Measurements from ENCODE around the gene COX20.
"Not testable (repeated sequence)": the region's sequence is repeated elsewhere in the genome, so short reads cannot be mapped to it uniquely, and the experiment has no call there.

COX20 gene, protein sequence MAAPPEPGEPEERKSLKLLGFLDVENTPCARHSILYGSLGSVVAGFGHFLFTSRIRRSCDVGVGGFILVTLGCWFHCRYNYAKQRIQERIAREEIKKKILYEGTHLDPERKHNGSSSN

DNA sequence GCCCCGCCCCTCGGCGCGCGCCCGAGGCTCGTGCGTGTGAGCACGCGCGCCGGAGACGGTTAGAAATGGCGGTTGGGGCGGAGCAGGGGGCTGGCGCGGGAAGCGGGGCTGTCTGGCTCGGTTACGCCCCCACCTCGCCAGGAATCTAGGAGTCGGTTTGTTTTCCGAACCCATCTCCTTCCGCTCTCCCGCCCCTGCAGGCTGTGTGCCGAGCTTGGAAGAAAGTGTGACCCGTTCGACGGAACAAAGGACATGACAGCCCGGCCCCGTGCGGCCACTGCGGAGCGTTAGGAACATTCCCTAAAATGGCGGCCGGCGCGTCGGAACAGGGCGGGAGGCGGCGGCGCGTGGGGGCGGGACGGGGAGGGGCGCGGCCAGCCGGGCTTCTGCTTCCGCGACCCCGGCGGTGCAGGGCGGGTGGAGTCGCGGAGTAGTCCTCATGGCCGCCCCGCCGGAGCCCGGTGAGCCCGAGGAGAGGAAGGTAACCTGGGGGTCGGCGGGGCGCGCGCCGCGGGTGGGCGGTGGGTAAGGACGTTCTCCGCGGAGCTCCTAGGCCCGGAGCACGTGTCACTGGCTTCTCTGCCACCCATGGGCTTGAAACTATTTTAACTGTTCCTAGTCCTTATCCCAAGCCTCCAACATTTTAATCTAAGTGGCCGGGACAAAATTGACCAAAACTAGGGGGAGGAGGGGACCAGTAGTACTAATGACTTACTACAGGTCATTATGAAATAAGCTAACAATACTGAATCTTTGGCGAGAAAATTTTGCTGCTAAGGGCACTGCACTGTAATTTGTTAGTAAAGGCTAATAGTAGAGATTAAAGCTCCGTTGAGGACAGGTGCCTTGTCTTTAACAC lies at the start of gene COX20:
TSS of gene COX20 (plus strand) at position 383 of the 859 bp plus-strand sequence. CDS start at position 440, 57 bp downstream.
- FAIRE-seq = no peak

DNA sequence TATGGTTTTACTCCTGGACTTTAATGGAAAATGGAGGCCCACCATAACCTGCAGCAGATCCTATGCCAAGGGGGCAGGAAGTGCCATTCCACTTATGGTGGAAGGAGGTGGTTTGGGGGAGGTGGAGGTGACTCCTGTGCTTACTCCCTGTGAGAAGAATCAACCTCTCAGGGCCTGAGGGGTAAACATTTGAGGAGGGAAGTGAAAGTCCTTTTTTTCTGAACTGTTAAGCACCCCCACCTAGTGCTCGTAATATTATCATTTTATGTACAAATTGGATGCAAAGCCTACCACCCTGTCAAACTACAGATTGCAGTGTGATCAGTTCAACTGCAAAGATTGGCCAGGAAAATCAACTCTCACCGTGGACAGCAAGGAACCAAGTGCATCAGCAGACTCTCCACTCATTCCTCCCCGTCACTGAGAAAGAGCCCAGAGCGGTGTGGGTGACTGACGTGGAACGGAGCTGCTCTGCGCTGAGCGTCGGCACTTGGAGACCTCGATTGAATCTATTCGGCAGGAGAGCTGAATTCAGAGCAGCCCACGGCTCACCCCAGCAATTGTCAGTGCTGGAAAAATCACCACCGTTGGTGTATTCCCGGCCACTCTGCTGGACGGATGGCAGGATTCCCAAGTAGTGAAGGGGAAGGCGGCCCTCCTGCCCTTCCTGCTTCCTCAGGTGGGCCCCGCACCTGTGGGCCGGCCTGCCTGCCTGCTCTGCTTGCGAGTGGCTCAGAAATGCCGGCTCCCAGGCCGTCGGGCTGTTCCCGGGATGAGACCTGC lies 46.8 kb upstream of the COX20 start:
- no peak for FAIRE-seq

DNA sequence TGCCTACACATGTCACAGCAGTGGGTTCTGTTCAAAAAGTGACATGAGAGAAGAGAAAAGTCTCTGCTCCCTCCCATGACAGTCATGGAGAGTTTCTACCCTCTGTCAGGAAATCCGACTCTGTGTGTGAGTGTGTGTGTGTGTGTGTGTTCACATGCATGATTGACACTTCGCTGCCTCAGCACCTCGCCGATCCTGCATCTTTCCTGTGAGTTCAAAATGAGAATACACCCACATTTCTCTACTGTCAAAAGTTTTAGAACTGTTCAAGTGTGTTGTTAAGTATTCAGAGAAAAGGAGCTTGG lies 46.2 kb upstream of the COX20 start:
- FAIRE-seq = no peak

DNA sequence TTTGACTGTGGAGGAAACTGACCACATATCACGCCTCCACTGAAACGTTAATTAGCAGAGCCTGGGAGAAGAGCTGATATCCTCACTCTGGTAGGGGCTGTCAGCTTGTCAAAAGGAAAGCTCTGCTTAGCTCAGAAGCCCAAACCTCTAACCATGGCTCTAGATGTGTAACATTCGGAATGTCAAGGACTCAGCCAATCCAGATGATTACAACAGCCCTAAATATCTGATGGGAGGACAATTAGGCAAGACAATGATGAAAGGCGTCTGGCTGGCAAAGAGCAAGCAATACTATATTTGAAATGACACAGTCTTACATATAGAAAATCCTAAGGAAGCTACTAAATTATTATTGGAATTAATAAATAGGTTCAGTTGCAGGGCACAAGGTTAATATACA lies 45.7 kb upstream of the COX20 start:
- FAIRE-seq = no peak

DNA sequence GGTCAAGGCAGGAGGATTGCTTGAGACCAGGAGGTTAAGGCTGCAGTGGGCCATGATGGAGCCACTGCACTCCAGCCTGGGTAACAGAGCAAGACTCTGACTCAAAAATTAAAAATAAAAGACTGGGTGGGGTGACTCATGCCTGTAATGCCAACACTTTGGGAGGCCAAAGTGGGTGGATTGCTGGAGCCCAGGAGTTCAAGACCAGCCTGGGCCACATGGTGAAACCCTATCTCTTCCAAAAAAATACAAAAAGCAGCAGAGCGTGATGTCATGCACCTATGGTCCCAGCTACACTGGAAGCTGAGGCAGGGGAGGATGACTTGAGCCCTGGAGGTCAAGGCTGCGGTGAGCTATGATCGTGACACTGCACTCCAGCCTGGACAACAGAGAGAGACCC lies 44.4 kb upstream of the COX20 start:
- no peak for FAIRE-seq

DNA sequence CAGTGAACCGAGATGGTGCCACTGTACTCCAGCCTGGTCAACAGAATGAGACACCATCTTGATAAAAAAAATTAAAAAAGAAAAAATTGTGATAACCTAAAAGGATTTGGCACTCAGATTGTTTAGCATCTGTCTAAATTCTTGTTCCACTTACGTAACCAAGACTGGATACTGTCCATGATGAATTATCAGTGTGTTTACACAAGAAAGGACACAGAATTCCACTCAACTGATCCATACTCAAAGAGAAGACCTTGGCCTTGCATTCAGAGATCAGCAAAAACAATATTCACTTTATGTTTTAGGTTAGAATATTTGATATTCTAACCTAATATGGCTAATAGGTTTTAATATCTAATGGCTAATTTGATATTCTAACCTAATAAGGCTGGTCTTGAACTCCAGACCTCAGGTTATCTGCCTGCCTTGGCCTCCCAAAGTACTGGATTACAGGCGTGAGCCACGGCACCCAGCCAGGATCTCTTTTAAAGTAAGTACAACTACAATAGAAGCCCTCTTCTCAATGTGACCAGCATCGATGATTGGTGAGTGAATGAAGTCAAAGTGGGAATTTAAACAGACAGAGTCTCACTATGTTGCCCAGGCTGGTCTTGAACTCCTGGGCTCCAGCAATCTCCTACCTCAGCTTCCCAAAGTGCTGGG lies 43.1 kb upstream of the COX20 start:
- FAIRE-seq = no peak

DNA sequence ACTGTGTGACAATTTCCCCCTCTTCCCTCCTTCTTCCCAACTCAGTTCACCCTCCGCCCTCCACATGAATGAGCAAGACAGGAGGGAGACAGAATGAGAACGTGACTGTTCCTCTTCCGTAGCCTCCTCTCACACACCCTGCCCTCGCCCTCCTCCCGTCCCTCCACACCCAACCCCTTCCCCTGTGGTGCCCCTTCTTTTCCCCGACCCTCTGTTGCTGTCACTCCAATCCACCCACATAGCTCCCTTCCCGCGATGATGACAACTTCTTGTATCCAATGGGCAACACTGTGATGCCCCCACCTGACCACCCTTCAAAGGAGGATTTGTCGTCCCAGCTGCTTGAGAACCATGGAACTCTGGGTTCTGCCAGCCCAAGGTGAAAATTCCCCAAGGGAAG lies 41.4 kb upstream of the COX20 start:
- no peak for FAIRE-seq

DNA sequence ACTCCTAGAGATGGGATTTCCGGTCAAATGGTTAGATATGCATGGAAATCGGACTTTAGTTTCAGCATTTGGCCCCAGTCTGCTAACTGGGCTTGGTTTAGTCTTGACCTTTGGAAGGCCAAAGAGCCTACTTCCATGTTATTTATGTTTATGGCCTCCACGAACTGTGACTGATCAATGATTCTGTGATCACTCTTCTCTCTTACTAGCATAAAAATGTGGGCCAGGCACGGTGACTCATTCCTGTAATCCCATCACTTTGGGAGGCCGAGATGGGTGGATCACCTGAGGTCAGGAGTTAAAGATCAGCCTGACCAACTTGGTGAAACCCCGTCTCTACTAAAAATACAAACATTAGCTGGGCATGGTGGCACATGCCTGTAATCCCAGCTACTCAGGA lies 40.9 kb upstream of the COX20 start:
- not testable (repeated sequence) for FAIRE-seq

DNA sequence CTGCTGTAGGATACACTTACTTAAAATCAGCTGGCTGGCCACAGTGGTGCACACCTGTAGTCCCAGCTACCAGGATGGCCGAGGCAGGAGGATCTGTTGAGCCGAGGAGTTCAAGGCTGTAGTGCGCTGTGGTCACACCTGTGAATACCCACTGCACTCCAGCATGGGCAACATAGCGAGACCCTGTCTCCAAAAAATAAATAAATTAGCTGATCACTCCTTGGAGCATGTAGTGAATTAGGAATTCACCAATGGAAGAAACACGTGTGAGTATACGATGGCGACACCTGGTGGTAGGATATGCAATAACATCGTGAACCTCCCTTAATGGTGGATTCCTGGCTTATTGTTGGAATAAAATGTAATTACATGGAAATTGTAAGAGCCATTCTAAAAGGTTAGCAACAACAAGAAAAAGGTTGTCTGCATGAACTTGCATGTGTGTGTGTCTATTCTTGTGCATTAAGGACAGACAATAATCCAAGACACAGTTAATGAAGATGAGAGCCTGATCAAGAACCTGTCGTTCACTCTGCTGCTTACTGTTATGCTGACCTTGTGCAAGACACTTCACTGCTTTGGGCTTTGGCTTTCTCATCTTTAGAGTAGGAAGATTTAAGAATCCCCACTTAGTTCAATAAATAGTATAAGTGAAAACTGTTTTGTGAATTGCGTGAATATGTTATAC lies 38.6 kb upstream of the COX20 start:
- peak; percentile 57 for FAIRE-seq

DNA sequence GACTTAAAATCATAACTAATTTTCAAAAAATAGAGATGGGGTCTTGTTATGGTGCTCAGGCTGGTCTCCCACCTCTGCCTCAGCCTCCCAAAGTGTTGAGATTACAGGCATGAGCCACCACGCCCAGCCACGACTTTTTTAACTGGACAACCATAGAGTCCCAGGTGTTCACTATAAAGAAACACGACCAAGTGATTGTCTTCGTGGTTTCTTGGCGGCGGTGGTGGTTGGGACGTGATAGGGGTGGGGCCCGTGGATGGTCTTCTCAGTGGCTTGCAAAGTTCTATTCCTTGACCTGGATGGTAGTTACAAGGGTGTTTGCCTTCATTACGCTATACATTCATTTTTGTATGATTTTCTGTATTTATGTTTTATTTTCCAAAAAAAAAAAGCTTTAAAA lies 34.6 kb upstream of the COX20 start:
- FAIRE-seq = no peak

DNA sequence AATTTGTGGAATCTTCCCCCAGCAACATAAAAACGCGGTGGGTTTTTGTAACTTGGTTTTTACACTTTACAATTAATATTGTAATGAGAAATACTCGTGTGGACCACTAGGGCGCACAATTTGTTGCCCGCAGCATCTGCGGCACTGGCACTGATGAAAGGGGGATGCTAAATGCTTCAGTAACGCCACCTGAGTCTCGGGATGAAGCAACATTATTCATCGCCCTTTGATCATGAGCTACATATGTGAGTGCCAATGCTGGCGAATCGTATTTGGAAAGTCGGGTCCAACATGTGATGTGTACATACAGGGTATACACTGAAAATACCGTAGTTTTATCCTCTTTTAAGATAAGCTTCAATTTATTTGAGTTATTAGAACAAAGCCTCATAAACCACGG lies 34.2 kb upstream of the COX20 start:
- no peak for FAIRE-seq

DNA sequence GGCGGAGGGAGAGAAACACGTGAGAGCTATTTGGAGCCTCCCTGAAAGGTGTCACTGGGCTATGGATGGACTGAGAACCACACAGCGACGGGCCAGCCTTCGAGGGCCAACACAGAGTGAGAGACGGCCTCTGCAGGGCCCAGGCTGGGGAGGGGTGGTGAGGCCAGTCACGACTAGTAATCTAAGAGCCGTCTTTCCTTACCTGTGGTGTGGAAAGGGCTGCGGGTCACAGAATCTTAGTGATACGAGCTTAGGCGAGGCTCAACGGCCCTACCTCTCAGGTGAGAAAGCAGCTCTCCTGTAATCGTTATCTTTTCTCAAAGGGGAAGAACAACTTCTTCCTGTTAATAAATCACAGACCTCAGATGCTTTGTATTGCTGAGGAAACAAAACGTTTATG lies 33.4 kb upstream of the COX20 start:
- no peak for FAIRE-seq

DNA sequence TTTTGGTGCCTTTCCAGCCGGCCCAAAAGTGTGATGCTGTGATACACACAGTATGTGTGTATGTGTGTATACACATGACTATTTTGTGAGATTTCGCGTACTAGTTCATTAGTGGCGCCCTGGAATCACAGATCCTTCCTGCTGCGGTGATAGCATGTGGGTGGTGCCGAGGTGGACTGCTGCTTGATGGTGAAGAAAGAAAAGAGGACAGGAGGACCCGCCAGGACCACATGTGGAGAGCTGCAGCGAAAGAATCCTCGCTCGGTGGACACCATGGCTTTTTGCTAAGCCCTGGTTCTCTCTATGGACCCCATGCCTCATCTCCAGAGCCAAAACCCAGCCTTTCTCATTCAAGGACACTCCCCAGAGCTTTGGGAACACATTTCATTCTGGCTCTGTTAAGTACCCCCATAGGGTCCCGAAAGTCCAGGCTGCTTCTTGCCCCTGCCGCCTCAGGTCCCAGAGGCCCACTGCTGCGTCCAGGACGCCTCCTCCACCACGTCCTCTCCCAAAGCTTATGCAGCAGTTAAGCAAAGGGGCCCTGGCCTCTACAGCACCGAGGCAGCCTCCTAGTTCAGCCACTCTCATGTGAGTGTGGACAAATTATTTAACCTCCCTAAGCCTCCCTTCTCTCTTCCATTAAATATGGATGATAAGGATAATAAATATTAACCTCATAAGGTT lies 32.8 kb upstream of the COX20 start:
- no peak for FAIRE-seq

DNA sequence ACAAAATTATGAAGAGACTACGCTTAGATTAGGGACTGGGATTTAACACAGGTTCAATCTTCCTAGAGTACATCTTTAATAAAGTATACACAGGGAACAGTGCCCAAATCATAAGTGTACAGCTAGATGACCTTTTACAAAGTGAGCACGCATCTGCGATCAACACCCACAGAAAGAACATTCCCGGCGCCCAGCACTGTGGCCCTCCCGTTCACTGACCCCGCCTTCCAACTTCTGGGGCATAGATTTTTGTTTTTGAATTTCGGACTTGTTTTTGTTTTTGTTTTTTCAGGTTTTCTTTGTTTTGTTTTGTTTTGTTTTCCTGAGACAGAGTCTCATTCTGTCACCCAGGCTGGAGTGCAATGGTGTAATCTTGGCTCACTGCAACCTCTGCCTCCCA lies 30.6 kb upstream of the COX20 start:
- FAIRE-seq = no peak

DNA sequence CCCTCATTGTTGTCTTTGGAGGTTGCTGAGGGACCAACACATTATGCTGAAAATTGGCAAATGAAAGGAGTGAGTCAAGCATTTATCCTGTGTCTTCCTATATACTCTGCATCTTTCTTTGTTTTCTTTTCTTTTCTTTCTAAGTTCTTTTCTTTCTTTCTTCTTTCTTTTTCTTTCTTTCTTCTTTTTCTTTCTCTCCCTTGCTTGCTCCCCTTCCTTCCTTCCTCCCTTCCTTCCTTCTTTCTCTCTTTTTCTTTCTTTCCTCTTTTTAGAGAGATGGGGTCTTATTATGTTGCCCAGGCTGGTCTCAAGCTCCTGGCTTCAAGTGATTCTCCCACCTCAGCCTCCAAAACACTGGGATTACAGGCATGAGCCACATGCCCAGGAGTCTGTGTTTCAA lies 28.3 kb upstream of the COX20 start:
- FAIRE-seq = no peak

DNA sequence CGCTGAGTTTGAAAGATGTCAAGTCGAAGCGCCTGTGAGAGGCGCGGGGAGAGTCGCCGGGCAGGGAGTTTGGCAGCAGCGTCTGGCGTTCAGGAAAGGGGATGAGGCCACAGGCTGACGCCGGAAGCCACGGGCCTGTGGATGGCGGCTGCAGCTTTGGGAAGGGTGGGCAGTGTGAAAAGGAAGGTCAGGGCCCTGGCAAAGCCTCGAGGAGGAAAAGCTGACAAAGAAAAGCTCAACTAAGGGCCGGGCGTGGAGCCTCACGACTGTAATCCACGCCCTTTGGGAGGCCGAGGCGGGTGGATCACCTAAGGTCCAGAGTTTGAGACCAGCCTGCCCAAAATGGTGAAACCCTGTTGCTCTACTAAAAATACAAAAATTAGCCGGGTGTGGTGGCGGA lies 25.2 kb upstream of the COX20 start:
- FAIRE-seq = no peak

DNA sequence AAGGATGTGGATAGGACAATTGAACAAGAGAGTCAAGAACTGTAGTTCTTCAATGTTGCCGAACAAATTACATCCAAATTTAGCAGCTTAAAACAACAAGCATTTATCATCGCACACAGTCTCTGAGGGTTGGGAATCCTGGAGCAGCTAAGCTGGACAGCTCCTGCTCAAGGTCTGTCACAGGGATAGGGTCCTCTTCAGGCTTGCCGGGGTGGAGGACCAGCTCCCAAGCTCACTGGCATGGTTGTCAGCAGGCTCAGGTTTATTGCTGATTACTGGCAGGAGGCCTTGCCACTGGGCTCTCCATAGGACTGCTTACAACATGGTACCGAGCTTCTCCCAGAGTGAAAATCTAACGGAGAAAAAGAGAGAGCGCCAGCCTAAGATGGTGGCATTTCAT lies 22.1 kb upstream of the COX20 start:
- no peak for FAIRE-seq

DNA sequence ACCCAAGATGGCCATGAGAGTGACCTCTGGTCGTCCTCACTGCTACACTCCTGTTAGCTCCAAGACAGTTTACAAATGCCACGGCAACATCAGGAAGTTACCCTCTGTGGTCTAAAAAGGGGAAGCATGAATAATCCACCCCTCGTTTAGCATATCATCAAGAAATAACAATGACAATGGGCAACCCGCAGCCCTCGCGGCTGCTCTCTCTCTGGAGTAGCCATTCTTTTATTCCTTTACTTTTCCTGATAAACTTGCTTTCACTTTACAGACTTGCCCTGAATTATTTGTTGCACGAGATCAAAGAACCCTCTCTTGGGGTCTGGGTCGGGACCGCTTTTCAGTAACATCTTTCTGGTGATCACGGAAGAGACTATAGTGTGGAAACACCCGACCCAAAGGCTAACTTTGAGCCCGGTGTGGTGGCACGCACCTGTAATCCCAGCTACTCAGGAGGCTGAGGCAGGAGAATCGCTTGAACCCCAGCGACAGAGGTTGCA lies 19.8 kb upstream of the COX20 start:
- FAIRE-seq = no peak

DNA sequence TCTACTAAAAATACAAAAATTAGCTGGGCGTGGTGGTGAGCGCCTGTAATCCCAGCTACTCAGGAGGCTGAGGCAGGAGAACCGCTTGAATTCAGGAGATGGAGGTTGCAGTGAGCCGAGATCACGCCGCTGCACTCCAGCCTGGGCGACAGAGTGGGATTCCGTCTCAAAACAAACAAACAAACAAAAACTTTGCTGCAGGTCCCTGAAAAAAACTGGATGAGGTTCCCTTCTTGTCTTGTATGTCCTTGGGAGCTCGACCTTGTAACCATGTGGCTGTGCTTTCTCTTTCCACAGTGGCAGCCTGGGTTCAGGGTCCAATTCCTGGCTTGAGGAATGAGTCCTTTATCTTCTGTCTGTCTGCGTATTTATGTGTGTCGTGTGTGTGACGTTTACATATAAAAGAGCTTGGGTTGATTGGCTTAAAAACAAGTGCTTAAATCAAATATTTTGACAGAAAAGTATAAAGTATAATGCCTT lies 18.0 kb upstream of the COX20 start:
- FAIRE-seq = no peak

DNA sequence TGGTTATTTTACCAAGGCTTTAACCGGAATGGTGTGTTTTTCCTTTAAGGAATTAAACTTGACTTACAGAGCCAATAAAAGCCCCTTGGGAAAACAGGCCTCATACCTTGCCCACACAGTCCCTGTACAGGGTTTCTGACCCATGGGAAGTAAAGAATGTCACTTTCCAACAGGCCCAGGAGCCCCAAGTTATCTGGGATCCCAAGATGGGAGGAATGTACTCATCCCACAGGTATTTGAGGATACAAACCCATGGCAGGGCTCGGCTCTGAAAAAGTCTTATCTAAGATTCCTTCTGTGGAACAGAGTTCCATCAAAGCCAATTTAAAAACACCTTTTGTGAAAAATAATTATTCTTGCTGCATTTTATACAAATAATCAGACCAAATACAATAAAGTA lies 15.3 kb upstream of the COX20 start:
- FAIRE-seq = no peak

DNA sequence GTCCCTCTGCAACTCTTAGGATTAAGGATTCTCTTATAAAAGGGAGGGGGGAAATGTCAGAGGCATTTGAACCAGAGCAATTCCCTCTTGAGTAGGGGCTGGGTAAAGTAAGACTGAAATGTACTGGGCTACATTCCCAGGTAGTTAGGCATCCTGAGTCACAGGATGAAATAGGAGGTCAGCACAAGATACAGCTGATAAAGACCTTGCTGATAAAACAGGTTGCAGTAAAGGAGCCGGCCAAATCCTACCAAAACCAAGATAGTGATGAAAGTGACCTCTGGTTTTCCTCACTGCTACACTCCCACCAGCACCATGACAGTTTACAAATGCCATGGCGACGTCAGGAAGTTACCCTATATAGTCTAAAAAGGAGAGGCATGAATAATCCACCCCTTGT lies 14.3 kb upstream of the COX20 start:
- no peak for FAIRE-seq

DNA sequence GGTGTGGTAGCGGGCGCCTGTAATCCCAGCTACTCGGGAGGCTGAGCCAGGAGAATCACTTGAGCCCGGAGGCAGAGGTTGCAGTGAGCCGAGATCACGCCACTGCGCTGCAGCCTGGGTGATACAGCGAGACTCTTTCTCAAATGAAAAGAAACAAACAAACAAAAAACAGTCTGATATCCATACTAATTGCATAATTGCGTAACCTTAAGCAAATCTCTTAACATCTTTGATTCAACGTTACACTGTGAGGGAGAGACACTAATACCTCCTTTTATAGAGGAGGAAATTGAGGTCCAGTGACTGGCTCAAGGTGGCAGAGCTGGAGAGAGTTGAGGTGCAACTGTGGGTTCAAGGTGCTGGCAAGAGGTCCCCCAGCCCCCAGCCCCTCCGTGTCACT lies 12.6 kb upstream of the COX20 start:
- FAIRE-seq = no peak

All from endometrium (tissue), 2 donors.